HEK293 (cell line): ENCODE measurements around the gene PAK1.

ENCODE experiments used
- EGR2 ChIP-seq: fragments of 450-650 bp; formaldehyde crosslinking; IDR thresholded peaks from 2 replicates; pipeline ENCODE4 v1.5.1; 2016; ENCODE audit warnings: low read depth, missing biosample characterization, missing genetic modification characterization
- IKZF3 ChIP-seq: fragments of 450-650 bp; IDR thresholded peaks from 2 replicates; pipeline ENCODE4 v1.5.0; 2018; ENCODE audit warnings: missing biosample characterization, mild to moderate bottlenecking, missing genetic modification characterization, moderate library complexity
- KLF10 ChIP-seq: fragments of 450-650 bp; IDR thresholded peaks from 2 replicates; pipeline ENCODE4 v1.5.1; 2018; ENCODE audit warnings: missing biosample characterization, mild to moderate bottlenecking, missing genetic modification characterization
- PRDM1 ChIP-seq: fragments of 450-650 bp; formaldehyde crosslinking; IDR thresholded peaks from 2 replicates; pipeline ENCODE4; 2016; ENCODE audit warnings: missing biosample characterization, missing genetic modification characterization
- PRDM4 ChIP-seq: fragments of 450-650 bp; formaldehyde crosslinking; IDR thresholded peaks from 2 replicates; pipeline ENCODE4 v1.5.1; 2017; ENCODE audit warnings: missing biosample characterization, missing genetic modification characterization
- REPIN1 ChIP-seq: fragments of 450-650 bp; formaldehyde crosslinking; IDR thresholded peaks from 2 replicates; pipeline ENCODE4 v1.5.1; 2017; ENCODE audit warnings: missing biosample characterization, missing genetic modification characterization, low read depth
- ZBTB11 ChIP-seq: fragments of 450-650 bp; formaldehyde crosslinking; conservative IDR thresholded peaks from 2 replicates; pipeline ENCODE4 v1.5.1; 2016; ENCODE audit warnings: low read depth, missing biosample characterization, missing genetic modification characterization
- ZBTB49 ChIP-seq: fragments of 450-650 bp; formaldehyde crosslinking; IDR thresholded peaks from 2 replicates; pipeline ENCODE4 v1.5.1; 2016; ENCODE audit warnings: missing biosample characterization, missing genetic modification characterization, low read depth
- ZNF112 ChIP-seq: fragments of 450-650 bp; formaldehyde crosslinking; IDR thresholded peaks from 2 replicates; pipeline ENCODE4 v1.5.0; 2017; ENCODE audit warnings: missing biosample characterization, missing genetic modification characterization
- ZNF114 ChIP-seq: fragments of 450-650 bp; formaldehyde crosslinking; IDR thresholded peaks from 2 replicates; pipeline ENCODE4 v1.5.0; 2017; ENCODE audit warnings: missing biosample characterization, missing genetic modification characterization
- ZNF133 ChIP-seq: fragments of 450-650 bp; formaldehyde crosslinking; IDR thresholded peaks from 2 replicates; pipeline ENCODE4 v1.5.1; 2016; ENCODE audit warnings: missing biosample characterization, missing genetic modification characterization
- ZNF184 ChIP-seq: fragments of 450-650 bp; IDR thresholded peaks from 2 replicates; pipeline ENCODE4 v1.5.1; 2018; ENCODE audit warnings: missing biosample characterization, mild to moderate bottlenecking, missing genetic modification characterization
- ZNF391 ChIP-seq: fragments of 450-650 bp; formaldehyde crosslinking; IDR thresholded peaks from 2 replicates; pipeline ENCODE4 v1.5.1; 2016; ENCODE audit warnings: low read depth, missing biosample characterization, missing genetic modification characterization, borderline replicate concordance
- ZNF514 ChIP-seq: fragments of 450-650 bp; formaldehyde crosslinking; IDR thresholded peaks from 2 replicates; pipeline ENCODE4 v1.5.1; 2016; ENCODE audit warnings: missing biosample characterization, missing genetic modification characterization
- ZNF518A ChIP-seq: fragments of 450-650 bp; formaldehyde crosslinking; conservative IDR thresholded peaks from 2 replicates; pipeline ENCODE4 v1.5.1; 2016; ENCODE audit warnings: low read depth, missing biosample characterization, missing genetic modification characterization
- ZNF580 ChIP-seq: fragments of 450-650 bp; formaldehyde crosslinking; IDR thresholded peaks from 2 replicates; pipeline ENCODE4 v1.5.1; 2016; ENCODE audit warnings: missing biosample characterization, missing genetic modification characterization
- ZNF654 ChIP-seq: fragments of 450-650 bp; formaldehyde crosslinking; IDR thresholded peaks from 2 replicates; pipeline ENCODE4 v1.5.1; 2016; ENCODE audit warnings: low read depth, missing biosample characterization, missing genetic modification characterization
- ZNF707 ChIP-seq: fragments of 450-650 bp; formaldehyde crosslinking; IDR thresholded peaks from 2 replicates; pipeline ENCODE4 v1.5.1; 2016; ENCODE audit warnings: missing biosample characterization, missing genetic modification characterization
- ZNF747 ChIP-seq: fragments of 450-650 bp; formaldehyde crosslinking; IDR thresholded peaks from 2 replicates; pipeline ENCODE4 v1.5.1; 2016; ENCODE audit warnings: missing biosample characterization, missing genetic modification characterization
- ZSCAN18 ChIP-seq: fragments of 450-650 bp; formaldehyde crosslinking; IDR thresholded peaks from 2 replicates; pipeline ENCODE4 v1.5.1; 2016; ENCODE audit warnings: missing biosample characterization, missing genetic modification characterization
- ZSCAN5A ChIP-seq: fragments of 450-650 bp; formaldehyde crosslinking; IDR thresholded peaks from 2 replicates; pipeline ENCODE4 v1.5.1; 2016; ENCODE audit warnings: missing biosample characterization, missing genetic modification characterization

Gene PAK1

GRCh38 chr11:77473801-77474683, at the start of gene PAK1 (continued):
- no peak for TF ChIP-seq ZNF114 (tag by site-specific recombination)
- no peak for TF ChIP-seq ZNF580
- TF ChIP-seq ZBTB11 (tag by site-specific recombination), result peak; percentile 33; the same call in 1 of the 2 replicates
- peak; percentile 52; the same call in 1 of the 2 replicates for TF ChIP-seq KLF10 (tag by site-specific recombination)
- 0 out of 2 replicates have a peak, but pooled peaks have one; percentile 41 for TF ChIP-seq IKZF3 (tag by site-specific recombination)
- peak; percentile 74 for TF ChIP-seq EGR2 (tag by site-specific recombination)
- TF ChIP-seq ZNF654 (tag by site-specific recombination), result no peak
- no peak for TF ChIP-seq ZNF514 (tag by site-specific recombination)
- no peak for TF ChIP-seq ZNF112
- 0 out of 2 replicates have a peak, but pooled peaks have one; percentile 30 for TF ChIP-seq ZNF518A (tag by site-specific recombination)
- no peak for TF ChIP-seq REPIN1 (tag by site-specific recombination)
- 0 out of 2 replicates have a peak, but pooled peaks have one; percentile 59 for TF ChIP-seq ZSCAN18 (tag by site-specific recombination)
- peak; percentile 90; the same call in 1 of the 2 replicates for TF ChIP-seq ZSCAN5A (tag by site-specific recombination)
- TF ChIP-seq ZBTB49 (tag by site-specific recombination), result no peak
- TF ChIP-seq ZNF707 (tag by site-specific recombination), result no peak
- TF ChIP-seq ZNF133, result no peak
- TF ChIP-seq ZNF391 (tag by site-specific recombination), result peak; percentile 83; the same call in 1 of the 2 replicates
- no peak for TF ChIP-seq PRDM1 (tag by site-specific recombination)
- TF ChIP-seq ZNF747 (tag by site-specific recombination), result no peak
- TF ChIP-seq ZNF184 (tag by site-specific recombination), result no peak
- peak; percentile 26; the same call in 1 of the 2 replicates for TF ChIP-seq PRDM4
